ENCODE data around the gene LPCAT3.

LPCAT3 gene

GRCh38 chr12:6956021-6956727, 62.1 kb downstream of the LPCAT3 start:
- Histone ChIP-seq H3K36me3 (peaks cover 88% of the 10 kb centered on the region), H3K27me3 (no peaks in the 10 kb centered on the region), H3K27ac (peak overlapping the region; percentile 99), H3K9me3 (no peaks in the 10 kb centered on the region), H3K4me3 (ENCODE audit: low read depth in 1 of 2, low read length in 1 of 2) (peak overlapping the region in 1 of 2 experiments; percentile 88), H3K4me1 (ENCODE audit: control insufficient read depth in 1 of 2, insufficient read depth in 1 of 2, low read depth in 1 of 2, low read length in 1 of 2) (peaks cover 73 to 86% of the 10 kb centered on the region in 2 experiments)
- no peak for TF ChIP-seq CTCF (IDR thresholded peaks at IDR 0.05)

GRCh38 chr12:6955108-6956020, 62.9 kb downstream of the LPCAT3 start:
- Histone ChIP-seq H3K4me1 (ENCODE audit: control insufficient read depth in 1 of 2, insufficient read depth in 1 of 2, low read depth in 1 of 2, low read length in 1 of 2) (peaks cover 73 to 86% of the 10 kb centered on the region in 2 experiments), H3K4me3 (ENCODE audit: low read depth in 1 of 2, low read length in 1 of 2) (peak overlapping the region; percentile 88 to 97), H3K36me3 (peaks cover 80% of the 10 kb centered on the region), H3K27me3 (no peaks in the 10 kb centered on the region), H3K27ac (peak overlapping the region; percentile 99), H3K9me3 (no peaks in the 10 kb centered on the region)
- no peak for TF ChIP-seq CTCF (IDR thresholded peaks at IDR 0.05)

GRCh38 chr12:6954316-6955107, 63.8 kb downstream of the LPCAT3 start:
- Histone ChIP-seq H3K4me1 (ENCODE audit: control insufficient read depth in 1 of 2, insufficient read depth in 1 of 2, low read depth in 1 of 2, low read length in 1 of 2) (peaks cover 72 to 85% of the 10 kb centered on the region in 2 experiments), H3K9me3 (no peaks in the 10 kb centered on the region), H3K4me3 (ENCODE audit: low read depth in 1 of 2, low read length in 1 of 2) (peak overlapping the region; percentile 88 to 97), H3K27me3 (no peaks in the 10 kb centered on the region), H3K27ac (peak overlapping the region; percentile 99), H3K36me3 (peaks cover 72% of the 10 kb centered on the region)
- TF ChIP-seq CTCF (IDR thresholded peaks at IDR 0.05): no peak

DNA sequence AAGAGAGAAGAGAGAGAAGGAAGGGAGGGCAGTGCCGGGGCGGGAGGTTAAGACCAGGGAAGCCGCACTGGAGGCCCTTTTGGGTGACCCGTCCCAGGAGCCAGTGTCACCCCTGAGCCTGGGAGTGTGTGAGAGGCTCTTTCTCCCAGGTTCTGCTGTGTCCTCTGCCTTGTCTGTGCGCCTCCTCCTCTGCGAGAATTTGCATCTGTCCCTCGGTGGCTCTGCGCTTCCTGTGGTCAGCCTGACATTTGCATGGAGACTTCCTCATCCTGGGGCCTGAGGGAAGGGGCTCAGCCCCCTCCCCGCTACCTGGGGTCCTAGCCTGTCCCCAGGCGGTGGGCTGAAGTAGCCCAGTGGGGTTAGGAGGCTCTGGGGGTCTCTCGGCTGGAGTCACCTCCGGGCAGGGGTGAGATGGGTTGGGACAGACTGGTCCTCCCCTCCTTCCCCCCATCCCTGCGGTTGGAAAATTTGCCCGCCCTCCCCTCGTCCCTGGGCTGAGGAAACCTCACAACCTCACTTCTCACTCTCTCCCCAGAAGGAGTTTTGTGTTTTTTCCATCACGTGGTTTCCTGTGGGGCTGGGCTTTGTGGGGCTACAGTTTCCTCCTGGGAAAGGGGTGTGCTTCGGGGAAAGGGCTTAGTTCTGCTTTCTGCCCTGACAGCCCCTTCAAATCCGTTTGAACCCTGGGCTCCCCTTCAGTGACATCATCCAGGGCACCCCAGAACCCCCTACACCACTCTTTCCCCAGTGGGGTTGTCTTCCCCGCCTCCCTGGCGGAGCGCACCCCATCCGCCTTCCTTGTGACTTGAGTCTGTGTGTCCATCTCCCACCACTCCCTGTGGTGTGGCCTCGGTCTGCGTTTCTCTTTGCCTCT, 64.6 kb downstream of the LPCAT3 start:
- Histone ChIP-seq H3K9me3 (no peaks in the 10 kb centered on the region), H3K36me3 (peaks cover 64% of the 10 kb centered on the region), H3K27ac (peak overlapping the region; percentile 99), H3K27me3 (no peaks in the 10 kb centered on the region), H3K4me1 (ENCODE audit: control insufficient read depth in 1 of 2, insufficient read depth in 1 of 2, low read depth in 1 of 2, low read length in 1 of 2) (peaks cover 71 to 85% of the 10 kb centered on the region in 2 experiments), H3K4me3 (ENCODE audit: low read depth in 1 of 2, low read length in 1 of 2) (peak overlapping the region; percentile 88 to 97)
- TF ChIP-seq CTCF (IDR thresholded peaks at IDR 0.05): no peak
